Right ventricle myocardium superior (tissue), 1 donor: ENCODE results near the gene ATF4. TPM values are rescaled to one million over a fixed set of nuclear protein-coding genes. Genes with fewer than 3 reads are reported as not detected.

Experiments
- ATAC-seq: fragments of 200-7000 bp; cut with Tn5 transposase; one replicate; pipeline ENCODE4 v1.9.1; 2020; ENCODE audit warnings: mild to moderate bottlenecking; ENCODE audit not compliant: poor library complexity
- DNase-seq: peaks from one replicate; pipeline ENCODE4 v3.0.0-alpha.2; 2020
- intact Hi-C: fragments of 100-400 bp; cut with DNase I; formaldehyde crosslinking; loops from one replicate; pipeline ENCODE4 v1.11.2; 2022
- total RNA-seq: library from RNA; stranded (reverse); fragmentation: NEBNext Ultra II Directional; extraction: Animal tissue kit (Norgen Biotek cat#: 25700); gene quantifications from one replicate; pipeline ENCODE4 v1.2.1, GENCODE V29; 2021
- donor health status: DM: no; HTN: yes; CAD: no; lungs with severe emphysema.

ATF4 gene
- total RNA-seq, 1 donor from 2014 or later: 200 TPM

GRCh38 chr22:39535831-39536449 lies 15.6 kb downstream of the ATF4 start:
- ATAC-seq (no peak), DNase-seq (no peak)
- intact Hi-C loops: loop anchor here (5.0 kb wide), 1 partner anchor 486 kb away; no protein-coding TSS in a partner anchor

DNA sequence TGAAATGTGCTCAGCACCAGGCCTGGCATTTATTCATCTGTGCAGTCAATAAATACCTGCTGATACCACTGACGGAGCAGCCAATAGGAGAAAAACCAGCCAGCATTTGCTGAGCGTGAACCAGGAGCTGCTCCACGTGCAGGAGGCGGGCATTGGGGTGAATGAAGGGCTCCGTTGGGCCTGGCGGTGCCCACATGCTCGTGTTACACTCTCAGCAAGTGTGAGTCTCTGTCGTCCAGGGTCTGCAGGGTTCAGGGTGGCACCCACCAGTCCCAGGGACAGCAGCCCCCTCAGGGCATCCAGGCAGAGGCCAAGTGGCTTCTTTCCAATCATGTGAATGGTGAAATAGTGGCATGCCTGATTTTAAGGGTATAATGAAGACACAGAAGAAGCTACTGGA lies 16.3 kb downstream of the ATF4 start:
- DNase-seq (no peak), ATAC-seq (no peak)
- intact Hi-C loops: loop anchor here (5.0 kb wide), 1 partner anchor 486 kb away; no protein-coding TSS in a partner anchor

- ATAC-seq (no peak), DNase-seq (no peak)
- intact Hi-C loops: loop anchor here (5.0 kb wide), 1 partner anchor 484 kb away; no protein-coding TSS in a partner anchor
Measured at GRCh38 chr22:39537975-39538374, 17.6 kb downstream of the ATF4 start.

DNA sequence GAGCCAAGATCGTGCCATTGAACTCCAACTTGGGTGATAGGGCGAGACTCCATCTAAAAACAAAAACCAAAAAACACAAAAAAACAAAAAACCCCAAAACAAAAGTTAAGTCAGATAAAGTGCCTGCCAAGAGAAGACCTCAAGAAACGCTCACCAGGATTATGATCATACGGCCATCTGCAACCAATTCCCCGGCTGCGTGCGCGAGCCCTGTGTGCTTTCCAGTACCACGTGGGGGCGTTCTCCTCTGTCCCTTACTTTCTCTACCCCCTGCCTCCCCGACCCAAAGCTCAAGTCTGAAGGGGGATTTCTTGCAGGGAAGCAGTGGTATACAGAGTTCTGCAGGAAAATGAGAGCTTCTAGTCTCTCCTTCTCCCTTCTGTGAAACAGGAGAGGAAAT lies 22.7 kb downstream of the ATF4 start:
- intact Hi-C loops: no loop called here
- ATAC-seq: no peak

DNA sequence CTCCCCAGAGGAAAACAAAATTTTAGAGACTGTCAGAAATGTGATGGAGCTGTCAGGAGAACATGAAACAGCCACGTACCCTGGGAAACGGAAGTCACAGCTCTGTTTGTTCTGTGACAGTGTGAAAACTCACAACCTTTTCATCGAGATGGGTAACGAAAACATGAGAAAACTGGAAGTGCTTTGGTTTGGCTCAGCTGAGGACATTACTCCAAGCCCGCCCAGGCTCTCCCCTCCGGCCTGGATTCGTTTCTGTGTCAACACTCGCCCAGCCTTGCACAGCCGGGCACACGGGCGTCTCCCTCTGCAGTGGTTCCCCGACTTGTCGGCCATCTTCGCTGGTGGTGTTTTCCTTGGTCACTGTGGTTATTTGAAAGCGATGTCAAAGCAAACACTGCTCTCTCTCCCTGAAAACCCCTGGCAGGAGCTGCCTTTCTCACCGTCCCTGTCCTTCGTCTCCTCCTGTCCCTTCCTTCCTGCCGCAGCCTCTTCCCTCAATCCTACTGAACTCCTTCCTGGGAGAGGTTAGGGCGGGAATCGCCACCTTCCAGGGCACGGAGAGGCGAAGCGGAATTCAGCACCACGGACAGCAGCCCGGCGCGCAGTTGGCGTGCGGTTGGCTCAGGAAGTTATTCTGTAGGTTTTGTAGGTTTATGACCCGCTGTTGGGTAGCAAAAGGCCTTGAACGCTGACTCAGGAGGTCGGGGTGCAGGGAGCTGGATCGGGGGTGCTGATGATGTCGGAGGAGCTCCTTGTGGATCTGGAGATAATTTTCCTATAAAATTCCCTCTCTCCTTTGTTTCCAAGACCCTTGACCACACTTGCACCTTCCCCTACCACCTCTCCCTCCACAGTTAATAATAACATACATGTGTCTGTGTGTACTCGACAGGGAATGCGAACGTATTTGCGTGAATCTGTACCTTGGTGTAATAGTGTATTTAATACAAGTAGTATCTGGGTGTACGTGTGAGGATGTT lies 25.3 kb downstream of the ATF4 start:
- ATAC-seq (peak; percentile 68), DNase-seq (no peak)

More for the DNA sequence above, 22.7 kb downstream of the ATF4 start:
- DNase-seq: no peak

GRCh38 chr22:39546889-39547586 lies 26.7 kb downstream of the ATF4 start:
- DNase-seq (no peak), ATAC-seq (no peak)
- intact Hi-C loops: no loop called here

More for the DNA sequence above, 25.3 kb downstream of the ATF4 start:
- intact Hi-C loops: no loop called here

DNA sequence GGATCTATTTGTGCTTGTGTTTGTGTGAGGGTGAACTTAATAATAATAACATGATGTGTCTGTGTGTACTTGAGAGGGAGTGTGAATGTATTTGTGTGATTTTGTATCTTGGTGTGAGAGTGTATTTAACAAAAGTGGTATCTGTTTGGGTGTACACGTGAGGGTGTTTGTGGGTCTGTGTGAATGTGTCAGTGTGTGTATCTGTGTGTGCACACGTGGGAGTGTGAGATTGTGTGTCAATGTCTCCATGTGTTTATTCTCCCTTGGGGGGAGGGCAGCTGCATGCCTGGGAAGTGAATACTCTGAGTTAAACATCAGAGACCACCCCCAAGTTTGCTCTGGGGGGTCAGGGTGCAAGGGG lies 27.2 kb downstream of the ATF4 start:
- DNase-seq (no peak), ATAC-seq (no peak)
- intact Hi-C loops: no loop called here

GRCh38 chr22:39553429-39553828 lies 33.1 kb downstream of the ATF4 start:
- intact Hi-C loops: no loop called here
- DNase-seq (no peak), ATAC-seq (no peak)

- DNase-seq (no peak), ATAC-seq (no peak)
- intact Hi-C loops: no loop called here
Measured at GRCh38 chr22:39554151-39554550, 33.8 kb downstream of the ATF4 start.

- peak; percentile 71 for ATAC-seq
- intact Hi-C loops: no loop called here
- no peak for DNase-seq
Measured at GRCh38 chr22:39556970-39557841, 36.8 kb downstream of the ATF4 start.

DNA sequence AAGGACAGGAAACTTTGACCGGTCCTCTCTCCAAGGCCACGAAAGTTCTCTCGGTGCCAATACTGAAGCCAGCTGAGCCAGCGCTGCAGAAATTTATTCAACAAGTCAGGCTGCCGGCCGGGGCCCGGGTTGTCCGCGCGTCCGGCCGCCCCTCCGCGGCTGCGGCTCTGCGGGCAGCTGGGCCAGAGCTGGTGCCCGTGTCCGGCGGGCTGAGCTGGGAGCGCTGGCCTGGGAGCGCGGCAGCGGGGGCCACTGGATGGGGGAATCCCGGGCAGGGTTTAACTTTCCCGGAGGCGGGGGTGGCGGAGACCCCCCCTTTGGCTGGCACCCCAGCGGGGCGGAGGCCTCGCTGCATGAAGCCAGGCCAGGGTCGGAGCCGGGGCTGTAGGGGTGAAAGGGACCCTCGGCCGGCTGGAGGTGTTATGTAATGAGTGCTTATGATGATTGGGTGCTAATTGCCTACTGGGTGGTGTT lies 37.9 kb downstream of the ATF4 start:
- intact Hi-C loops: no loop called here

GRCh38 chr22:39558950-39559349 lies 38.6 kb downstream of the ATF4 start:
- no peak for DNase-seq
- intact Hi-C loops: no loop called here
- no peak for ATAC-seq

More for the DNA sequence above, 37.9 kb downstream of the ATF4 start:
- no peak for DNase-seq
- ATAC-seq: no peak

DNA sequence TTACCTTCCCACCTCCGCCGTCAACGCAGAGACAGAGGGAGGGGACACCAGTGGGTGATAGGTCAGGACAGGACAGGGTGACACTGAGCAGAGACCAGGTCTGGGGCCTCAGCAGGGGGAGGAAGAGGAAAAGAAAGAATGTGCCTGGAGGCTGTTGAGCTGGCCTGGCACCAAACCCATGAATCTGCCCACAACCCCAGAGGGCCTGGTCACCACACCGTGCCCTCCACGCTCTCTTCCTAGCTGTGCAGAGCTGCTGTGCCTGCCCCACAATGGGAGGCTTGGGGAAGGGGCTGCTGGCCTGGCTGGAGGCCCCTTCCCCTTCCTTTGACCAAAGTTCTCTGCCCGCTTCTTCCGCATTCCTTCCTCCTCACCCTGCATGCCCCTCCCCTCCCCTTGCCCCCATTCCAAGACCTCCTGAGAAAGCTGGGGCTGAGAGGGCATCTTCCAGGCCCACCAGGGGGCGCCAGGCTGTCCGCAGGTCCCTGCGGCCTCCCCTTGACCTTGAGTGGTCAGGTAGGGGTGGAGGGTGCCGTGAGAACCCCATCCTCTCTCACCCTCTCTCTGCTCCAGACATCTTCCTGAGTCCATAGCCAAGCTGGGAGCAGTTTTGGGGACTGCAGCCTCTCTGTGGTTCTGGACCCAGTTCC lies 39.2 kb downstream of the ATF4 start:
- intact Hi-C loops: no loop called here
- DNase-seq (no peak), ATAC-seq (no peak)

GRCh38 chr22:39560127-39560526 lies 39.8 kb downstream of the ATF4 start:
- no peak for ATAC-seq

GRCh38 chr22:39562839-39563489 lies 42.6 kb downstream of the ATF4 start:
- intact Hi-C loops: no loop called here

More at GRCh38 chr22:39560127-39560526, 39.8 kb downstream of the ATF4 start:
- DNase-seq: no peak
- intact Hi-C loops: no loop called here

GRCh38 chr22:39563571-39564428 lies 43.4 kb downstream of the ATF4 start:
- intact Hi-C loops: no loop called here
- no peak for ATAC-seq
- DNase-seq: no peak

More at GRCh38 chr22:39562839-39563489, 42.6 kb downstream of the ATF4 start:
- no peak for ATAC-seq
- no peak for DNase-seq
